Central memory CD8-positive, alpha-beta T cell (primary cell): ENCODE data around the gene ITGA7.

Experiments
- ATAC-seq: fragments of 150-1000 bp; cut with Tn5 transposase; replicated peaks from 2 replicates; pipeline ENCODE4 v1.10.0; 2022; ENCODE audit warnings: mild to moderate bottlenecking, moderate FRiP score, moderate number of reproducible peaks; ENCODE audit not compliant: poor library complexity, severe bottlenecking; ENCODE audit errors: extremely low read depth
- DNase-seq, 2 donors: peaks; one replicate each; pipeline ENCODE4 v3.0.0; 2021; ENCODE audit warnings: low spot score in 2 of 2
- H3K27ac Mint-ChIP-seq: one replicate; pipeline ENCODE4 v1.8.0; 2022; ENCODE audit warnings: low read depth, mild to moderate bottlenecking, moderate library complexity, mixed read lengths
- H3K27me3 Mint-ChIP-seq: one replicate; pipeline ENCODE4 v1.8.0; 2022; ENCODE audit warnings: mixed read lengths
- H3K36me3 Mint-ChIP-seq: one replicate; pipeline ENCODE4 v1.8.0; 2022; ENCODE audit warnings: mild to moderate bottlenecking, moderate library complexity, mixed read lengths; ENCODE audit not compliant: insufficient read depth
- H3K4me1 Mint-ChIP-seq: one replicate; pipeline ENCODE4 v1.8.0; 2022; ENCODE audit warnings: mixed read lengths
- H3K4me3 Mint-ChIP-seq: one replicate; pipeline ENCODE4 v1.8.0; 2022; ENCODE audit warnings: mild to moderate bottlenecking, moderate library complexity, mixed read lengths
- H3K9me3 Mint-ChIP-seq: one replicate; pipeline ENCODE4 v1.8.0; 2022; ENCODE audit warnings: mixed read lengths

Gene ITGA7

DNA sequence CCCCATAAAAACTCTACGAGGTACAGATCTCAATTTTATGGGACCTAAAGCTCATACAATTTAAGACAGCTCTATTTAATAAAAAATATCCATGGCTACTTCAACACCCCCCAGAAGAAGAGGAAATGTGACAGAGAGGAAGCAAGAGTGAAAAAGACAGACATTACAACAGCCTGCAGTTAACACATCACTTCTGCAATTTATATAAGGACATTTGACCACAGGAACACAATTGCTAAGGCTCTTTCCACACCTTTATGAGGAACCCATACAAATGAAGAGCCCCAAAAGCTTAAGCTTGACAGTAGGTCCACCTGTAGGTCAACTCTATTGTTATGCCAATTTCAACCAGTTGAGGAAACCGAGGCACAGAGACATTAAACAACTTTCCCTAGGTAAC, 65.4 kb downstream of the ITGA7 start:
- ATAC-seq (no peak), DNase-seq (no peak)
- Mint-ChIP-seq H3K27ac (no peak overlapping the region), H3K4me3 (no peak overlapping the region), H3K9me3 (no peaks in the 10 kb centered on the region), H3K4me1 (peaks cover 35% of the 10 kb centered on the region), H3K27me3 (peaks cover 10% of the 10 kb centered on the region), H3K36me3 (peaks cover 5% of the 10 kb centered on the region)

DNA sequence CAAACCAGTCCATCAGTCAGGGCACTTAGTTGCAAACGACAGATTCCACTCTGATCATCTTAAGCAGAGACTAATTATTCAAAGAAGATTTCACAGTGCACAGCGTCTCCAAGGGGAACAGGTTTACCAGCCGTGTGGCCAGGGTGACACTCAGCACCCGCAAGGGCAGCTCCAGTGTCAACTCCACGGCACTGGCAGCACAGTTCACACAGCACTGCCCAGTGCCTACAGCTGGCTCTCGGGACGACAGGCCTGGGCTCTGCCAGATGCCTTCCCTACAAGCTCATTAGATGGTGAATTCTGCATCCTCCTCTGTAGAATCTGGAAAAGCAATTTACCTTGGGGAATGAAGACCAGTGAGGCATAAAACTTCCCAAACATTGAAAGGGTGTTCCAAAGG, 66.1 kb downstream of the ITGA7 start:
- H3K36me3 Mint-ChIP-seq: peaks cover 5% of the 10 kb centered on the region
- no peak overlapping the region for H3K4me3 Mint-ChIP-seq
- H3K9me3 Mint-ChIP-seq: no peaks in the 10 kb centered on the region
- no peak overlapping the region for H3K27ac Mint-ChIP-seq
- DNase-seq: no peak
- H3K27me3 Mint-ChIP-seq: peaks cover 15% of the 10 kb centered on the region
- peaks cover 34% of the 10 kb centered on the region for H3K4me1 Mint-ChIP-seq
- no peak for ATAC-seq

DNA sequence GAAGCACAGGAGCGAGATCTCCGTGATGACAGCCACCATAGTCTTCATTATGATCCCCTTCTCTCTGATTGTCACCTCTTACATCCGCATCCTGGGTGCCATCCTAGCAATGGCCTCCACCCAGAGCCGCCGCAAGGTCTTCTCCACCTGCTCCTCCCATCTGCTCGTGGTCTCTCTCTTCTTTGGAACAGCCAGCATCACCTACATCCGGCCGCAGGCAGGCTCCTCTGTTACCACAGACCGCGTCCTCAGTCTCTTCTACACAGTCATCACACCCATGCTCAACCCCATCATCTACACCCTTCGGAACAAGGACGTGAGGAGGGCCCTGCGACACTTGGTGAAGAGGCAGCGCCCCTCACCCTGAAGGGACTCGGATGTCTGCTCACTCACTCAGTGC, 70.2 kb downstream of the ITGA7 start:
- Mint-ChIP-seq H3K27me3 (peaks cover 26% of the 10 kb centered on the region), H3K27ac (no peak overlapping the region), H3K4me3 (peak overlapping the region; percentile 6), H3K36me3 (peaks cover 2% of the 10 kb centered on the region), H3K9me3 (no peaks in the 10 kb centered on the region), H3K4me1 (peaks cover 15% of the 10 kb centered on the region)
- ATAC-seq (peak; percentile 57), DNase-seq (no peak)

- H3K27ac Mint-ChIP-seq: no peak within 1 kb of the TSS
- H3K4me3 Mint-ChIP-seq: peak within 1 kb of the TSS; percentile 6
- peaks cover 2% of the 10 kb centered on the region for H3K36me3 Mint-ChIP-seq
- H3K4me1 Mint-ChIP-seq: peaks cover 10% of the 10 kb centered on the region
- DNase-seq (no peak), ATAC-seq (no peak)
- no peaks in the 10 kb centered on the region for H3K9me3 Mint-ChIP-seq
- peaks cover 27% of the 10 kb centered on the region for H3K27me3 Mint-ChIP-seq
These were observed 70.9 kb downstream of the ITGA7 start, which contains the start of gene OR10P1 for GRCh38 chr12:55636853-55637252. OR10P1 (plus strand) TSS chr12:55636892; CDS start chr12:55636892, 0 bp downstream.

- Mint-ChIP-seq H3K27me3 (peaks cover 27% of the 10 kb centered on the region), H3K4me3 (no peak overlapping the region), H3K36me3 (peaks cover 2% of the 10 kb centered on the region), H3K27ac (no peak overlapping the region), H3K9me3 (no peaks in the 10 kb centered on the region), H3K4me1 (peaks cover 10% of the 10 kb centered on the region)
- ATAC-seq: no peak
- no peak for DNase-seq
These were observed 71.5 kb downstream of the ITGA7 start for GRCh38 chr12:55636116-55636655.
